H1 (cell line): ENCODE data around the gene IPO7. TPM values are rescaled to one million over a fixed set of nuclear protein-coding genes. Genes with fewer than 3 reads are reported as not detected.

Experiments used
- ASH2L ChIP-seq: fragments of 200-600, 300-600 bp; sonication (generic); IDR thresholded peaks from one replicate; pipeline ENCODE4 v1.7.1; 2017; ENCODE audit warnings: low read length
- CEBPB ChIP-seq: IDR thresholded peaks from 2 replicates; pipeline ENCODE4 v1.6.1; 2012; ENCODE audit warnings: low read depth, low read length
- CTBP2 ChIP-seq: IDR thresholded peaks from 2 replicates; pipeline ENCODE4 v1.7.0; 2011; ENCODE audit warnings: borderline replicate concordance, mild to moderate bottlenecking, moderate library complexity, mixed read lengths, low read length; ENCODE audit not compliant: insufficient read depth, insufficient read length
- HDAC2 ChIP-seq, 2 experiments: fragments of 300-600 bp in 1 of 2; sonication (generic) in 1 of 2; IDR thresholded peaks; 2 replicates each; pipeline ENCODE4 v1.6.1; 2011 to 2012; ENCODE audit warnings: low read depth in 2 of 2, low read length in 2 of 2, mild to moderate bottlenecking in 2 of 2, moderate library complexity in 2 of 2, borderline replicate concordance in 1 of 2, inconsistent platforms in 1 of 2
- JUN ChIP-seq: IDR thresholded peaks from 2 replicates; pipeline ENCODE4 v1.6.1; 2011; ENCODE audit warnings: low read depth, mild to moderate bottlenecking, improper control_type of control experiment, low read length
- POLR2A ChIP-seq, 2 experiments: IDR thresholded peaks; 1 replicate in 1 of 2; 2 replicates in 1 of 2; pipeline ENCODE4 v1.6.1; 2011; ENCODE audit warnings: low read depth in 2 of 2, low read length in 2 of 2, mild to moderate bottlenecking in 2 of 2; ENCODE audit errors: control extremely low read depth in 1 of 2
- POLR2AphosphoS5 ChIP-seq: IDR thresholded peaks from 2 replicates; pipeline ENCODE4 v1.6.1; 2011; ENCODE audit warnings: low read depth, low read length
- POU5F1 ChIP-seq: IDR thresholded peaks from 2 replicates; pipeline ENCODE4 v1.6.1; 2011; ENCODE audit warnings: low read depth, mild to moderate bottlenecking, low read length, moderate library complexity
- RAD21 ChIP-seq, 2 experiments: IDR thresholded peaks in 1 of 2; conservative IDR thresholded peaks in 1 of 2; 2 replicates each; pipeline ENCODE4 v1.6.1; 2011; ENCODE audit warnings: low read depth in 2 of 2, low read length in 2 of 2, improper control_type of control experiment in 1 of 2, inconsistent platforms in 1 of 2, mild to moderate bottlenecking in 1 of 2, moderate library complexity in 1 of 2
- SP4 ChIP-seq: IDR thresholded peaks from 2 replicates; pipeline ENCODE4 v1.6.1; 2012; ENCODE audit warnings: low read length, inconsistent platforms
- polyA plus RNA-seq, 7 experiments: library from polyadenylated mRNA; depleted of rRNA in 3 of 7; stranded (reverse) in 5 of 7; unstranded in 2 of 7; fragments of >200 nt in 5 of 7; fragments of 200-250 nt in 2 of 7; gene quantifications; 1 replicate in 5 of 7; 2 replicates in 1 of 7; 4 replicates in 1 of 7; pipeline versions ENCODE4 v1.2.1 to v1.2.3, GENCODE V29; 2011 to 2013; ENCODE audit warnings: missing spikeins in 2 of 7, mixed read lengths in 2 of 7
- total RNA-seq: library from RNA; stranded (reverse); fragmentation: NEBNext Ultra II Directional; extraction: Animal tissue kit (Norgen Biotek cat#: 25700); gene quantifications from 2 replicates; pipeline ENCODE4 v1.2.1, GENCODE V29; 2021
- TF ChIP-seq, protein P1 (sequence below): fragments of 300-600 bp; sonication (generic); IDR thresholded peaks from 2 replicates; pipeline ENCODE4 v1.7.1; 2012; ENCODE audit warnings: low read length, moderate library complexity, mild to moderate bottlenecking, inconsistent platforms; ENCODE audit not compliant: insufficient replicate concordance

IPO7 gene
- total and polyA plus RNA-seq, 2 of the 8 experiments (the other 6 are each of a cell fraction or from before 2014, with no cell fraction given), result 45.9 to 259 TPM

DNA sequence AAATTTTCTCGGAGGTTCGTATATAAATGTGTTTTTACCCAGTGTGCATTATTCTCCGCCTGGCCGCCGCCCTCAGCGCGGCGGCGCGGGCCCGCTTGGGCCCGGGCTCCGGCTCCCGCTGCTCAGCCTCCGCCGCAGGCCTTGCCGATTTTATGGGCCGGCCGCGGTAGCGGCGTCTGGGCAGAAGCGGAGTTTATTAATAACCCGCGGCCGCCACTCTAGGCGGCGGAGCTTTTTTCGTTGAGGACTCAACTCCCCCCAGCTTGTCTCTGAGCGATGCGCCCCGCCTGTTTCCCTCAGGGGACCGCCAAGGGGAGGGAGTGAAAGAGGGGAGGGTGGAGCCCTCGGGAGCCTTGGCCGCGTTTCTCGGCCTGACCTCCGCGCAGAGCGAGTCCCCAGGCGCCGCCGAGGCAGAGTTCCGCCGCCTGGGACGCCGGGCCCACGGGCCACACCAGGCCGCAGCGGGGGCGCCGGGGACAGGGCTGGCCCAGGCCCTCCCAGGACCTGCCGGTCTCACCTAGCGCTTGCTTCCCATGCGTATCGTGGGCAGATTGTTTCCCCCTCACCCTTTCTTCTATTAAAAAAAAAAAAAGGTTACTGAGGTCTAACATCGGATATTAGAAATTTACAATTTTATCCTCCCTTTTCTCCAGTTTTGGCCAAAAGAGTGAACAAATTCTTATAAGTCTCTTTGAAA, 76.8 kb downstream of the IPO7 start (continued):
- TF ChIP-seq HDAC2 (IDR thresholded peaks at IDR 0.05; ENCODE audit: borderline replicate concordance in 1 of 2, low read depth in 2 of 2, low read length in 2 of 2), result no peak; a peak in 1 of 4 replicates
- no peak for TF ChIP-seq JUN
- TF ChIP-seq POU5F1, result no peak
- TF ChIP-seq, protein P1, sequence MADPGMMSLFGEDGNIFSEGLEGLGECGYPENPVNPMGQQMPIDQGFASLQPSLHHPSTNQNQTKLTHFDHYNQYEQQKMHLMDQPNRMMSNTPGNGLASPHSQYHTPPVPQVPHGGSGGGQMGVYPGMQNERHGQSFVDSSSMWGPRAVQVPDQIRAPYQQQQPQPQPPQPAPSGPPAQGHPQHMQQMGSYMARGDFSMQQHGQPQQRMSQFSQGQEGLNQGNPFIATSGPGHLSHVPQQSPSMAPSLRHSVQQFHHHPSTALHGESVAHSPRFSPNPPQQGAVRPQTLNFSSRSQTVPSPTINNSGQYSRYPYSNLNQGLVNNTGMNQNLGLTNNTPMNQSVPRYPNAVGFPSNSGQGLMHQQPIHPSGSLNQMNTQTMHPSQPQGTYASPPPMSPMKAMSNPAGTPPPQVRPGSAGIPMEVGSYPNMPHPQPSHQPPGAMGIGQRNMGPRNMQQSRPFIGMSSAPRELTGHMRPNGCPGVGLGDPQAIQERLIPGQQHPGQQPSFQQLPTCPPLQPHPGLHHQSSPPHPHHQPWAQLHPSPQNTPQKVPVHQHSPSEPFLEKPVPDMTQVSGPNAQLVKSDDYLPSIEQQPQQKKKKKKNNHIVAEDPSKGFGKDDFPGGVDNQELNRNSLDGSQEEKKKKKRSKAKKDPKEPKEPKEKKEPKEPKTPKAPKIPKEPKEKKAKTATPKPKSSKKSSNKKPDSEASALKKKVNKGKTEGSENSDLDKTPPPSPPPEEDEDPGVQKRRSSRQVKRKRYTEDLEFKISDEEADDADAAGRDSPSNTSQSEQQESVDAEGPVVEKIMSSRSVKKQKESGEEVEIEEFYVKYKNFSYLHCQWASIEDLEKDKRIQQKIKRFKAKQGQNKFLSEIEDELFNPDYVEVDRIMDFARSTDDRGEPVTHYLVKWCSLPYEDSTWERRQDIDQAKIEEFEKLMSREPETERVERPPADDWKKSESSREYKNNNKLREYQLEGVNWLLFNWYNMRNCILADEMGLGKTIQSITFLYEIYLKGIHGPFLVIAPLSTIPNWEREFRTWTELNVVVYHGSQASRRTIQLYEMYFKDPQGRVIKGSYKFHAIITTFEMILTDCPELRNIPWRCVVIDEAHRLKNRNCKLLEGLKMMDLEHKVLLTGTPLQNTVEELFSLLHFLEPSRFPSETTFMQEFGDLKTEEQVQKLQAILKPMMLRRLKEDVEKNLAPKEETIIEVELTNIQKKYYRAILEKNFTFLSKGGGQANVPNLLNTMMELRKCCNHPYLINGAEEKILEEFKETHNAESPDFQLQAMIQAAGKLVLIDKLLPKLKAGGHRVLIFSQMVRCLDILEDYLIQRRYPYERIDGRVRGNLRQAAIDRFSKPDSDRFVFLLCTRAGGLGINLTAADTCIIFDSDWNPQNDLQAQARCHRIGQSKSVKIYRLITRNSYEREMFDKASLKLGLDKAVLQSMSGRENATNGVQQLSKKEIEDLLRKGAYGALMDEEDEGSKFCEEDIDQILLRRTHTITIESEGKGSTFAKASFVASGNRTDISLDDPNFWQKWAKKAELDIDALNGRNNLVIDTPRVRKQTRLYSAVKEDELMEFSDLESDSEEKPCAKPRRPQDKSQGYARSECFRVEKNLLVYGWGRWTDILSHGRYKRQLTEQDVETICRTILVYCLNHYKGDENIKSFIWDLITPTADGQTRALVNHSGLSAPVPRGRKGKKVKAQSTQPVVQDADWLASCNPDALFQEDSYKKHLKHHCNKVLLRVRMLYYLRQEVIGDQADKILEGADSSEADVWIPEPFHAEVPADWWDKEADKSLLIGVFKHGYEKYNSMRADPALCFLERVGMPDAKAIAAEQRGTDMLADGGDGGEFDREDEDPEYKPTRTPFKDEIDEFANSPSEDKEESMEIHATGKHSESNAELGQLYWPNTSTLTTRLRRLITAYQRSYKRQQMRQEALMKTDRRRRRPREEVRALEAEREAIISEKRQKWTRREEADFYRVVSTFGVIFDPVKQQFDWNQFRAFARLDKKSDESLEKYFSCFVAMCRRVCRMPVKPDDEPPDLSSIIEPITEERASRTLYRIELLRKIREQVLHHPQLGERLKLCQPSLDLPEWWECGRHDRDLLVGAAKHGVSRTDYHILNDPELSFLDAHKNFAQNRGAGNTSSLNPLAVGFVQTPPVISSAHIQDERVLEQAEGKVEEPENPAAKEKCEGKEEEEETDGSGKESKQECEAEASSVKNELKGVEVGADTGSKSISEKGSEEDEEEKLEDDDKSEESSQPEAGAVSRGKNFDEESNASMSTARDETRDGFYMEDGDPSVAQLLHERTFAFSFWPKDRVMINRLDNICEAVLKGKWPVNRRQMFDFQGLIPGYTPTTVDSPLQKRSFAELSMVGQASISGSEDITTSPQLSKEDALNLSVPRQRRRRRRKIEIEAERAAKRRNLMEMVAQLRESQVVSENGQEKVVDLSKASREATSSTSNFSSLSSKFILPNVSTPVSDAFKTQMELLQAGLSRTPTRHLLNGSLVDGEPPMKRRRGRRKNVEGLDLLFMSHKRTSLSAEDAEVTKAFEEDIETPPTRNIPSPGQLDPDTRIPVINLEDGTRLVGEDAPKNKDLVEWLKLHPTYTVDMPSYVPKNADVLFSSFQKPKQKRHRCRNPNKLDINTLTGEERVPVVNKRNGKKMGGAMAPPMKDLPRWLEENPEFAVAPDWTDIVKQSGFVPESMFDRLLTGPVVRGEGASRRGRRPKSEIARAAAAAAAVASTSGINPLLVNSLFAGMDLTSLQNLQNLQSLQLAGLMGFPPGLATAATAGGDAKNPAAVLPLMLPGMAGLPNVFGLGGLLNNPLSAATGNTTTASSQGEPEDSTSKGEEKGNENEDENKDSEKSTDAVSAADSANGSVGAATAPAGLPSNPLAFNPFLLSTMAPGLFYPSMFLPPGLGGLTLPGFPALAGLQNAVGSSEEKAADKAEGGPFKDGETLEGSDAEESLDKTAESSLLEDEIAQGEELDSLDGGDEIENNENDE, result no peak
- TF ChIP-seq SP4, result no peak; the same call in 1 of the 2 replicates
- no peak for TF ChIP-seq RAD21 (IDR thresholded peaks at IDR 0.05 in 1 of 2, conservative IDR thresholded peaks at IDR 0.05 in 1 of 2; ENCODE audit: low read depth in 2 of 2, low read length in 2 of 2)
- TF ChIP-seq CEBPB, result no peak
- TF ChIP-seq POLR2AphosphoS5, result peak; percentile 69
- no peak for TF ChIP-seq CTBP2
- TF ChIP-seq POLR2A (IDR thresholded peaks at IDR 0.05; ENCODE audit: control extremely low read depth in 1 of 2, low read depth in 2 of 2, low read length in 2 of 2), result peak; percentile 78 to 92
- peak; percentile 82 for TF ChIP-seq ASH2L
